Endothelial cell of umbilical vein (primary cell): ENCODE data around the gene CGNL1.

Experiments
- EZH2 ChIP-seq: IDR thresholded peaks from 2 replicates; pipeline ENCODE4 v1.6.1; 2012; ENCODE audit warnings: borderline replicate concordance, low read depth, mild to moderate bottlenecking, moderate library complexity, low read length, inconsistent platforms; ENCODE audit not compliant: severe bottlenecking
- POLR2A ChIP-seq: IDR thresholded peaks from 2 replicates; pipeline ENCODE4 v1.6.1; 2012; ENCODE audit warnings: low read depth, mild to moderate bottlenecking, control low read depth, low read length
- POLR2AphosphoS5 ChIP-seq: IDR thresholded peaks from 2 replicates; pipeline ENCODE4 v1.6.1; 2012; ENCODE audit warnings: low read depth, mild to moderate bottlenecking, control low read depth, low read length, moderate library complexity; ENCODE audit not compliant: insufficient read depth
- TF ChIP-seq, protein P1 (sequence below), 2 donors: IDR thresholded peaks; 1 replicate in 1 of 2; 2 replicates in 1 of 2; pipeline ENCODE4 v1.5.1; 2011; ENCODE audit warnings: low read length in 2 of 2, mild to moderate bottlenecking in 2 of 2, moderate library complexity in 2 of 2, control low read depth in 1 of 2, inconsistent platforms in 1 of 2, low read depth in 1 of 2; ENCODE audit not compliant: insufficient read depth in 1 of 2; ENCODE audit errors: extremely low read depth in 1 of 2

DNA sequence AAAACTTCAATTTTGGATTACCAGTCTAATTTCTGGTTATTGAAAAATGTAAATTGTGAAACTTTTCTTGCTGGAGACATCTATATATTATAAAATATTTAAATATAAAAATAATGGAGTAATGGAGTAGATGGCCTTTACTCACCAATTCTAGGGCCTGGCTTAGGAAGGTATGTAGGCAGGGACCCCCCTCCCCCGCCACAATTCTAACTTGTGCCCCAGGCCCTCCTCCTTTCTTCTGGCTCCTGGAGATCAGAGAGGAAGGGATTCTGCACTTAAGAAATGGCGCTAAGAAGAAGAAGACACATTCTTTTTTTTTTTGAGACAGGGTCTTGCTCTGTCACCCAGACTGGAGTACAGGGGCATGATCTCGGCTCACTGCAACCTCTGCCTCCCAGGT is 49.5 kb downstream of the CGNL1 start:
- TF ChIP-seq, protein P1, sequence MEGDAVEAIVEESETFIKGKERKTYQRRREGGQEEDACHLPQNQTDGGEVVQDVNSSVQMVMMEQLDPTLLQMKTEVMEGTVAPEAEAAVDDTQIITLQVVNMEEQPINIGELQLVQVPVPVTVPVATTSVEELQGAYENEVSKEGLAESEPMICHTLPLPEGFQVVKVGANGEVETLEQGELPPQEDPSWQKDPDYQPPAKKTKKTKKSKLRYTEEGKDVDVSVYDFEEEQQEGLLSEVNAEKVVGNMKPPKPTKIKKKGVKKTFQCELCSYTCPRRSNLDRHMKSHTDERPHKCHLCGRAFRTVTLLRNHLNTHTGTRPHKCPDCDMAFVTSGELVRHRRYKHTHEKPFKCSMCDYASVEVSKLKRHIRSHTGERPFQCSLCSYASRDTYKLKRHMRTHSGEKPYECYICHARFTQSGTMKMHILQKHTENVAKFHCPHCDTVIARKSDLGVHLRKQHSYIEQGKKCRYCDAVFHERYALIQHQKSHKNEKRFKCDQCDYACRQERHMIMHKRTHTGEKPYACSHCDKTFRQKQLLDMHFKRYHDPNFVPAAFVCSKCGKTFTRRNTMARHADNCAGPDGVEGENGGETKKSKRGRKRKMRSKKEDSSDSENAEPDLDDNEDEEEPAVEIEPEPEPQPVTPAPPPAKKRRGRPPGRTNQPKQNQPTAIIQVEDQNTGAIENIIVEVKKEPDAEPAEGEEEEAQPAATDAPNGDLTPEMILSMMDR (IDR thresholded peaks at IDR 0.05; ENCODE audit: extremely low read depth in 1 of 2, insufficient read depth in 1 of 2, low read depth in 1 of 2, low read length in 2 of 2): no peak
- no peak for TF ChIP-seq EZH2
- no peak for TF ChIP-seq POLR2AphosphoS5
- TF ChIP-seq POLR2A: no peak
